HG03469 (cell line): ENCODE results near the gene HEXIM1.
A peak's percentile ranks its signal among the peaks of the same experiment; 100 is the strongest.

Experiments used
- ATAC-seq: cut with Tn5 transposase; IDR thresholded peaks from one replicate; pipeline ENCODE4 v1.9.1; 2021; ENCODE audit warnings: mild to moderate bottlenecking, moderate library complexity, moderate number of reproducible peaks; ENCODE audit not compliant: unreplicated experiment

HEXIM1 gene

DNA sequence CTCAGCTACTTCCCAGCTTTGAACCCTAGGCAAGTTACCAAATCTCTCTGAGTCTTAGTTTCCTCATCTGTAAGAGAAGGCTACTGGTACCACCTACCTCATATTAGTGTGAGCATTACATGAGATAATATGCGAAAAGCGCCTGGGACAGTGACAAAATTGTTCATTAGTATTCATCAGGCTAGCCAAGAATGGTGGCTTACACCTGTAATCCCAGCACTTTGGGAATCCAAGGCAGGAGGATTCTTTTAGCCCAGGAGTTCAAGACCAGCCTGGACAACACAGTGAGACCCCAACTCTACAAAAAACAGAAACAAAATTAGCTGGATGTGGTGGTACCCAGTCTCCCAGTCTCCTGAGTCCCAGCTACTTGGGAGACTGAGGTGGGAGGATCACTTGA lies 19.3 kb upstream of the HEXIM1 start:
- no peak for ATAC-seq

DNA sequence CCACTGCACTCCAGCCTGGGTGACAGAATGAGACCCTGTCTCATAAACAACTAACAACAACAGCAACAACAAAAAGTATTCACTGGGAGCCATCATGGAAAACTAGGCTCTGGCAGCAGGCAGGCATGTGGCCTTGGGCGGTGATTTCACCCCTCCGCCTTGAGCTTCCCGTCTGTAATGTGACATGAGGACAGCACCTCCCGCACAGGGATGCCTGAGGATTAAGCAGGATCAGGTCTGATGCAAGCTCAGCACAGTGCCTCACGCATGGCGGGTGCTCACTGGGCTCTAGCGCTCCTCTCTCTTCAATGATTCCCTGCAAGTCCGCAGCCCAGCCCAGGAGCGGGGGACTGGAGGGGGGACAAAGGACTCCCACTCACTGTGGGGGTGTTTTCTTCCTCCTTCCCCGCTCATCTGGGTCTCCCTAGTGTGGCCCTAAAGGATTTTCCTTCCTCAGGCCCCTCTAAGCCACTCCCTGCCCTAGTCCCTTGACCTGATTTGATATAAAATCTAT lies 18.8 kb upstream of the HEXIM1 start:
- no peak for ATAC-seq

DNA sequence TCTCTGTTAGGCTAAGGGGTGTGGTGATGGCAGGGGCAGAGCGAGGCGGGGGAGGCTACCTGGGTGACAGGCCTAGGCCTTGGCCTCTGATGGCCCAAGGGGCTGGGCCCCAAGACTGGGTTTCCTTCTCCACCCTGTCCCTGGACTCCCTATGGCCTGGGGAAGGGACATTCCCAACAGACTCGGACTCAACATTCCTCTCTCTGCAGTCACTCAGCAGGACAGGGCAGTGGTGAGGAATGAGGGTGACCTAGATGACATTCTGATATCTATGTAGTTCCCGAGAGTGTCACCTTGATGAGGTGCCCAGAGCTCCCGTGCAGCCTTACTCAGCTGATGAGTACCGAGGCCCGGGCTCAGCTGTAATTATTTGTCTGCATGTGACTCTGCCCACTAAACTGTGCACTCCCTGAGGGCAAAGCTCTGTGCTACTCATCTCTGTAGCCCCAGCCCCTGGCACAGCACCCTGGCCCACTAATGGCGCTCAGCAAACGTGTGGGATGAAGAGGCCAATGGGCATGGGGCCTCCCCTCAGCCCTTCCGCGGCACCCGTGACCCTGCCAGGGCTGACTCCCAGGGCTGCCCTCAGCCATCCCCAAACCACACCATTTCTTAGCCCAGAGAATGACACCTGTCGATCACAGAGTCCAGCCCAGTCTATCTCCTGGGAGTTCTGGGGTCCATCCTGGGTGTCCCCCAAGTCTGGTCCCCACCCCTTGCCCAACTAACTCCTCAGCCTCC lies 18.2 kb upstream of the HEXIM1 start:
- no peak for ATAC-seq

DNA sequence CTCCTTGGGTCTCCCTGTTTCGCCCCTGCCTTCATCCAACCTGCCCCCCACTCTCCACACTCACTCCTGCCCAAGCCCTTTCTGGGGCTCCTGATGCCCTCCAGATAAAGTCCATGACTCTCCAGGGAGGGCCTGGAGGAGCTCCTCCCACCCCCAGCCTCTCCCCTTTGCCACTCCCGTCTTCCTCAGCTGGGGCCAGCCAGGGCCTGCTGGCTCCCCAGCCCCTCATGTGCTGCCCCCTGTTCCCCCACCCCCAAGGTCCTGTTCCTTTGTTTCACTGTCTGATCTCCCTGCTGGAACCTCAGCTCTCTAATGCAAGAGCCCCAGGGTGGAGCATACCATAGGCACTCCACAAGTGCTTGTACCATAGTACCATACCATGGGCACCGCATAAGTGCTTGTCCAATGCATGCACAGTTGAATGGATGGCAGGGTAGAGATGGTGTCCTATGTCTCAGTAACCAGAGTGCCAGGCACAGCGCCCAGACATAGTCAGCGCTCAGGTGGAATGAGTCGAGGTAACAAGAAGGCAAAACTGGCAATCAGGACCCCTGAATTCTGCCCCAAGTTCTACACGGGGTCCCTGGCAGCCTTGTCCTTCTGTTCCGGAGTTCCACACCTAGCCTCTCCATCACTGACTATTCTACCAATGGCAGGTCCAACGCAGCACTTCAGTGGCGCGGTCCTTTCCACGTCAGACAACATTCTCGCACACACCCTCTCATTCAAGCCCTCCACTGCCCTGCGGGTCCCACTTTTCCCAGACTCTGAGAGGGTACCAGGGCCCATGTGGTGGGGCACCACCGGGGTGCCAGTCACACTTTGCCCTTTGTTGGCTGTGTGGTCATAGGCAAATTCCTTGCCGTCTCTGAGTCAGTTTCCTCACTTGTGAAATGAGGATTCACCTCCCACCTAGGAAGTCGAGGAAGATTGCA lies 17.3 kb upstream of the HEXIM1 start:
- no peak for ATAC-seq

DNA sequence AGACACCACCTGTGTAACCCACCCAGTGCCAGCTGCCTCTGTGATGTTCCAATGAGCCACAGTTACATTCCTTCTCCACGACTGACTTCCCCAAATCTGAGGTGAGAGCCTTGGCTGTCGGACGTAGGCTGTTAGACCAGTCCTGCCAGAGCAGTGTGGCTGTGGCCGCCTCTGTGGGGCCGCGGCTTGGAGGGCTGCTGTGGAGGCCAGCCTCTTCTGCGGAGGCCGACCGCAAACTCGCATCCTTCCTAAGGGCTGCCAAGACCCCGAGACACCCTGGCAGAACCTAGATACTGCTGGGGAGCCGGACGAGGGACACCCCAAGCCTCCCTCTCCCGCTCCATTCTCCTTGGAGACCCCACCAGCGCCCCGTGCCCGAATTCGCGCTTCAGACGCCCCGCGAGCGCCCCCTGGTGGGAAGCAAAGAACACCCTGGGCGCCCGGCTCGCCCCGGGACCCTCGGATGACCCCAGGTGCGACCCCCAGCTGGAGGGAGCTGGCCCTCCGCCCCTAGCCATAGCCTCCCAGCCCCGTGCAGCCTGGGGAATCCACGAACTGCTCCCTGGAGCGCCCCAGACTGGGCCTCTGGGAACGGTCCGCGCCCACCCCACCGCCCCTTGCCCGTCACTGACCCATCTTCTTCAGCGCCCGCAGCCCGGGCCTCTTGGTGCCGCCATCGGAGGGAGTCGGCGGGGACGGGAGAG lies 16.5 kb upstream of the HEXIM1 start:
- ATAC-seq = no peak

DNA sequence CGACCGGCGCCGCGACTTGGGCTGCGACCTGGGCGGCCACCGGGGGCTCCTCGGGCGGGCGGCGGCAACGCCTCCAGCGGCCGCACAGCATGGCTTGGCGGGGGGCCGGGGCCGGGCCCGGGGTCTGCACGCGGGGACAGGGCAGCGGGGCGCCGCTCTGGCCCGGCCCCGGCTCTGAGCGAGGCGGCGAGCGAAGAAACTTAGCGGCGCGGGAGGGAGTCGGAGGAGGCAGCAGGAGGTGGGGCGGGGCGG lies 16.0 kb upstream of the HEXIM1 start, which contains the start of gene PLCD3:
PLCD3 (minus strand) TSS at position 196 of the 252 bp plus-strand sequence; CDS start at position 91, 105 bp downstream.
- ATAC-seq = no peak

DNA sequence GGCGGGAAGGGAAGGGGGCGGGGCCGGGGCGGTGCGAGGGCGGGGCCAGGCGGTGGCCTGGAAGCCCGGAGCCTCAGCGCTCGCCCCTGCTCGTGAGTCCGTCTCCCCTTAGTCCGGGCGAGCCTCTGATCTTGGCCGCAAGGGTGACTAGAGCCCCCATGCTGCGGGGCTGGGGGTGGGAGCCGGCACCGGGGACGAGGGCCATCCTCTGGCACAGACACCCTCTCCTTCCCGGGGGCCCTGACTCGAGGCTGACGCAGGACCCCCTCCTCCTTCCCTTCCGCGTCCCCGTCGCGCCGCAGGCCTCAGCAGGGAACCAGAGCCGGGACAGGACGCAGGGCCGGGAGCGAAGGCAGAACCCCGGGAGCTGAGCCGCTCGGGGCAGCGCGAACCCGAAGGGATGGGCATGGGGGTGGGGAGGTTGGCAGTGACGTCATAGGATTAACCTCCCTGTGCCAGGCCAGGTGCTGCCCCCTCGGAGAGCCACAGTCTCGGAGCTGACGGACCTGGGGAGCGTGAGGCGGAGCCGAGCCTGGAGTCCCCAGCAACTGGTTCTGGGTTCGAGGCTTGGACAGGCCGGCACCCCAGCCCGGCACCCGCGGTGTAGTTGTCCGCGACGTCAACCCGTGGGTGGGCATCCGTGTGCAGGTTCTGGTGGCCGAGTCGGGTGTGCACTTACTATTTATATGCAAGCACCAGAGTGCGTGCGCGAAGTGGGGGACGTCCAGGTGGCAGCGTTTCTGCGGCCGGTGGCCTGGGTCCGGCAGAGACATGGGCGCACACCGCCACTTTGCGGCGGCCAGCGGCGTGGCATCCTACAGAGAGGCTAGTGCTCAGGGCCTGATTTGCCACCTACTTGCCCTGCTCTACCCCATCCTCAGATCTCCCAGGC lies 15.5 kb upstream of the HEXIM1 start:
- ATAC-seq = no peak

DNA sequence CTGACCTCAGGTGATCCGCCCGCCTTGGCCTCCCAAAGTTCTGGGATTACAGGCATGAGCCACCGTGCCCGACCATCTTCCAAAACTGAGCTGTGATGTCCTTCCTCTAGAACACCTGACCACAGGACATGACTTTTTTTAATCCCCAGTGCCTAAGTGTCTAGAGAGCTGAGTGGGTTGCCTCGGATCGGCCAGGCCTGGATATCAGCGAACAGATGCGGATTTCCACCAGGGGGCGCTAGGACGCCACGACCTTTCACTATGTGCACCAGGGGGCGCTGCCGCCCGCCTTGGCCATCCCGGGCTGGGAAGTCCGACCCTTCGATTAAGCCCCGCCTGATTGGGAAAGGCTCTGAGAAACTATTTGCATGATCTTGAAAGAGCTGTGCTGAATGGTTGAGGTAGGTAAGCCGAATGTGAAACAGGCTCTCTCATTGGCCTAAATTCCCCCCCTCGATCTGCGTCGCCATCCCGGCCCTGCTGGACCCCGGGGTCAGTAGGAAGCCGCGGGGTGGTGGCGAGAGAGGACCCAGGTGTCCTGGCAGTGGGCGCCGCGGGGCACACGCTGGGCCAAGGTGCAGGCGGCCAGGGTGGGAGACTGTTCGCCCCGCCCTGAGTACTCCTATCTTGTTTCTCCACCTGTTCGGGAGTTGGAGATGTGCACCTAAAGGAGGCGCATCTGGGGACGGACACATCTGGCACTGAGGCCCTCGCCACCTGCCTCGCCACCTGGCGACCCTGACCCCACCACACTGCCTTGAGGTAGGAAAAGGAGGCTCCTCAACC lies 12.9 kb upstream of the HEXIM1 start, which contains the start of gene ACBD4:
ACBD4 (plus strand) TSS at position 496 of the 786 bp plus-strand sequence. CDS start 458 bp downstream, outside the sequence.
- peak; percentile 60 for ATAC-seq

DNA sequence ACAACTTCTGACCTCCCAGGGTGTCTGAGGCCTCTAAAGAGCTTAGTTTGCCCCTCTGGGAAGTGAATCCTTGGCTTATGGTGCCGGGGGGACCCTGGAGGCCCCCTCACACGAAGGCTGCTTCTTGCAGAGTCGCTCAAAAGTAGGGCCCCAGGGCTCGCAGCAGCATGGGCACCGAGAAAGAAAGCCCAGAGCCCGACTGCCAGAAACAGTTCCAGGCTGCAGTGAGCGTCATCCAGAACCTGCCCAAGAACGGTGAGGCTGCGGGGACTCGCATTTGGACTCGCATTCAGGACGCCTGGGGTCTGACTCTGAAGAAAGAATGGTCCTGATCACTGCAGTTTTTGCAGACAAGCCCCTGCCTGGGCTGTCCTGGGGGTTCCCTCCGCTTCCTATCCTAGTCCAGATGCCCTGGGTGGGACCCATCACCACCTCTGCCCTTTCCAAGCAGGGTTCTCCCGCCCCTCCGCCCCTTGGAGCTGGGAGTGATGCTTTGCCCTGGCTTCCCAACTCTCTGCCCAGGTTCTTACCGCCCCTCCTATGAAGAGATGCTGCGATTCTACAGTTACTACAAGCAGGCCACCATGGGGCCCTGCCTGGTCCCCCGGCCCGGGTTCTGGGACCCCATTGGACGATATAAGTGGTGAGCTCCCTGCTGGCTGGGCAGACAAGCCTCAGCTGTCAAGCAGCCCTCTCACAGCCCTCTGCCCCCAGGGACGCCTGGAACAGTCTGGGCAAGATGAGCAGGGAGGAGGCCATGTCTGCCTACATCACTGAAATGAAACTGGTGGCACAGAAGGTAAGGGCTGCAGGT lies 12.1 kb upstream of the HEXIM1 start:
- no peak for ATAC-seq

DNA sequence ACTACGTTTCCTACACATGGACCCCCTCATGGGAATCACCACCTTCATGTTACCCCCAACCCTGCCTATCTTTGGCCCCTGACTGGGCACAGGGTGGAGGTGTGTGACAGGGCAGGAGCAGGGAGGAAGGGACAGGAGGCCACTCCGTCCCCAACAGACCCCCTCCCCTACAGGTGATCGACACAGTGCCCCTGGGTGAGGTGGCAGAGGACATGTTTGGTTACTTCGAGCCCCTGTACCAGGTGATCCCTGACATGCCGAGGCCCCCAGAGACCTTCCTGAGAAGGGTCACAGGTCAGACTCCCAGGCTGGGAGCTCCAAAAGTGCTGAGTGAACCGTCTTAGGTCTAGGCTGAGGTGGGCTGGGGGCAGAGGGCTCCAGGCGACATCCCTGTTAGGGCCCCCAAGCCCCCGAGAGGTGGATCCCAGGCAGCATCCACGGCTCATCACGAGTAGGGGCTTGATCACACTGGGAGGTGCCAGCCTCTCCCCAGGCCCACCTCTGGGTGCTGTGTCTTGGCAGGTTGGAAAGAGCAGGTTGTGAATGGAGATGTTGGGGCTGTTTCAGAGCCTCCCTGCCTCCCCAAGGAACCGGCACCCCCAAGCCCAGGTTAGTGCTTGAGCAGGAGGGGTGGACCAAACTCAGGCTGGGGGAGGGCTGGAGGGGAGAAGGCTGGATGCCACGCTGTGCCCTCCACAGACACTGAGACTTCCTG lies 11.3 kb upstream of the HEXIM1 start:
- no peak for ATAC-seq

DNA sequence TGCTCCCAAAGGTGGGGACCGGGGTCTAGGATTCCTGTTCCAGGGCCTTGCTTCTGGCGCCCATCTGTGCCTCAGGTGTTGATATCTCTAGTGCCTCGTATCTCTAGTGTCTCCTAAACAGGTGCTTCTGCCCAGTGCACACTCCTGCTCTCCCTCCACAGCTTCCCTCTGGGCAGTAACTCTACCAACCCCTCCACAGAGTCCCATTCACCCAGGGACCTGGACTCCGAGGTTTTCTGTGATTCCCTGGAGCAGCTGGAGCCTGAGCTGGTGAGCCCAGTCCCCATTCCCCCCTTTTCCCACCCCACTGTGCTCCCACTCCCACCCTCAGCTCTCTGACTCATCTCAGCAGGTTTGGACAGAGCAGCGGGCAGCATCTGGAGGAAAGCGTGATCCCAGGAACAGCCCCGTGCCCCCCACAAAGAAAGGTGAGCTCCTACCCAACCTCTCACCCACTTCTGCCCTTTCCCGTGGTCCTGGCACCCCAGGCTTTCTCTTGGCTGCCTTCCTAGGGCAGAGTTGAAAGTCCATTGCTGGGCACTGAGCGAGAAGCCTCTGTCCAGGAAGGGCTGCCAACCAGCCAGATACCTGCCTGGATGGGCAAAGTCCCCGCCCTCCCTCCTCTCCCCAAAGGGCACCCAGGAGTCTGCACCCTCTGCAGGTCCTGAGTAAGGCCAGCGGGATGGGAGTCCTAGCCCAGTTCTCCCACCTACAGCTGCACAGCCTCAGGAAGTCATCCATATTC lies 10.5 kb upstream of the HEXIM1 start:
- no peak for ATAC-seq

DNA sequence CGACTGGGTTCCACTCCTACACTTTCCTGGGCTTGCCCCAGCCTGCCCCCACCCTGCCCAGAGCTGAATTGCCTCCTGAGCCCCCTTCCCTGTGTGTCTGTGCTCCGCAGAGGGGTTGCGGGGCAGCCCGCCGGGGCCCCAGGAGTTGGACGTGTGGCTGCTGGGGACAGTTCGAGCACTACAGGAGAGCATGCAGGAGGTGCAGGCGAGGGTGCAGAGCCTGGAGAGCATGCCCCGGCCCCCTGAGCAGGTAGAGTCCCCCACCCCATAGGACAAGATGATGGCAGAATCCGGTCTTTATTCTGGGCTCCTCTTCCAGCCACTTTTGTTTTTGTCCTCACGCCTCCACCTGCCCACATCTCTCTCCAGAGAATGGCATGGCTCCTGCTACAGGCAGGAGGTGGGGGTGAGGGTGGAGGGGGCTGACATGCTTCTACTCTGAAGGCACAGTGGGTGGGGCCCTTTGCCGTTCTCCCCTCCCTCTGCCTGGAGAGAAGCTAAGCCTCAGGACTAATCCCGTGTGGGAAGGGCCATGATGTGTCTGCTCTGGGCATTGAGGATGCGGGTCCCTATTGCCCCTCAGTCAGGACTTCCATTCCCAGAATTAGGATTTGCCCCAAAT lies 9.3 kb upstream of the HEXIM1 start:
- no peak for ATAC-seq

DNA sequence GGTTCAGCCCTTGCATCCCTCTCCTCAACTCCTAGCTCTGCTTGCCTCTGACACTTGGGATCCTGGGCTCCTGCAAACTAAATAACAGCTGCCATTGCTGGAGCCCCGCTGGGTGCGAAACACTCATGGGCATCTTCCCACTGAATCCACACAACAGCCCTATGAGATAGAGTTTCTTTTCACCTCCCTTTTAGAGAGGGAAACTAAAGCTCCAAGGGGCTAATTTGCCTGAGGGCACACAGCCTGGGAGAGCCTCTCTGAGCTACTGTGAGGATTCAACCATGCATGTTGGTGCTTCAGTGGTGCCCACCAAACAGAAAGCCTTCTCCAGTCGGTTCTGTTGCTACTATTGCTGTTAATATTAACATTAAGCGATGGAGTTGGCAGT lies 8.7 kb upstream of the HEXIM1 start:
- ATAC-seq = no peak

DNA sequence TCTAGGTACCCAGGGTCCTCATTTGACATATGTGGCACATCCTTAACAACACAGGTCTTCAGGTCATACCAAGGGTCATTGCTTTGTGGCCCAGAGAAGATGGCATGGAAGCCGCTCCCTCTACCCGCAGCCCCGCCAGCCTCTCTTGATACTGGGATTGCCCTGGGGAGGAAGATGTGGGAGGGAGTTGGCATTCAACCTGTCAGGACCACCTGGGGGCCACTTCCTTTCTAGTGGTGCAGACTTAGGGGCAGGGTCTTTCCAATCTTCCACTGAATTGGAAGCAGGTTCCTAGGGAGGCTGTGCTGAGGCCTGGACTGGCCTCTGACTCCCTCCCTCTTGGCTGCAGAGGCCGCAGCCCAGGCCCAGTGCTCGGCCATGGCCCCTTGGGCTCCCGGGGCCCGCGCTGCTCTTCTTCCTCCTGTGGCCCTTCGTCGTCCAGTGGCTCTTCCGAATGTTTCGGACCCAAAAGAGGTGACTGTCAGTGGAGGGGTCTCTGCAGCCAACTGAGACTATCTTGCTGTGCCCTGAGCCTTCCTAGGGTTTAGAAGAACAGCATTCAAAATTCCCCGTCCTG lies 5.1 kb upstream of the HEXIM1 start:
- ATAC-seq = no peak

DNA sequence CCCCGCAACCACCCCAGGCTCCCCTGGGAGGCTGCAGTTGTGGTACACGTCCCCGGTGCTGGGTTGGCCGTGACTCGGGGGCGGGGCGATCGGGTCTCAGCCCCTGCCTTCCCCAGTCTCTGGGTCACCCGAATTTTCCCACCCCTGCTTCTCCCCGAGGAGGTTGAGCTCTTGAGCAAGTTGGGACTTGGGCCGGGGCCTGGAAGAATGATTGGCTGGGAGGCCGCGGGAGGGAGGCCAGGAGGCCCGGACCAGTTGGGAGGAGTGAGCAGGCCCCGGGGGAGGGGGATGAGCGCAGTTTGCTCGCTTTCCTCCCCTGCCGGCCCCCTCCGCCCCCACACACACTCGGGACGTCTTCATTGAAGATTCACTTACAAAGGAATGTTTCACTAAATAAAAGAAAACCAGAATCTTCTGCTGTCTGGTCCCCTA lies 4.5 kb upstream of the HEXIM1 start:
- no peak for ATAC-seq

DNA sequence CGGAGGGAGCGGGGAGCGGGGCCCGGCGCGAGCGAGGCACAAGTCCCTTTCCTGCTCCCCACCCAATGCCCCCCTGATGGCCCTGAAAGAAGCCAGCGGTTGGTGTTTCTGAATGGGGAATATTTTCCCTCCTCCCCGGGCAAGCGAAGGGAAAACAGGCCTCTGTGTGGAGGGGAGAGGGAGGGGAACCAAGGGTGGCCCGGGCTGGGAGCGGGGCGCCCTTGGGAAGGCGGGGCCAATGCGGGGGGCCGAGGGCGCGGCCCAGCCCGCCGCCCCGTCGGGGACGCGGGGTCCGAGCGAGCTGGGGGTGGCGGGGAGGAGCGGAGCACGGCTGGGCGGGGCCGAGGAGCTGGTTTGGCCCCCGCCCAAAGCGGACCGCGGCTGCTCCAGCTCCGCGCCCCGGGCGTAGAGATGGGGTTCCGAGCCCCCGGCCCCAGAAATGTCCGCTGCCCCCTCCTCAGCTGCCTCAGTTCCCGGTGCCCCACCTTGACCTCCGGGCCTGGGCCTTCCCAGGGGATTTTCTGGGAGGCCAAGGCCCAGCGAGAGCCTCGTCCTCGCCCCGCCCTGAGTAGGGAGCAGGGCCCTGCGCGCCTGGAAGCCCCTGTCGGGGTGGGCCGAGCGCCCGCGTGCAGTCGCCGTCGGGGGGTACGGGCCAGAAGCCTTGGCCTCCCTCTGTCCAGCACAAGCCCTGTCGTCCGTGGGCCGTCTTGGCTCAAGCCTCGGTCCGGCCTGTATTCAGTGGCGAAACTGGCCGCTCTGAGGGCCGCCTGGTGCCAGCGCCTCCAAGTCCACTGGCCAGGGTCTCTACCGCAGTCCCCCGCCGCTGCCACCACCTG lies 3.9 kb upstream of the HEXIM1 start:
- ATAC-seq = no peak
